Measurements from ENCODE around the gene CCDC195.

DNA sequence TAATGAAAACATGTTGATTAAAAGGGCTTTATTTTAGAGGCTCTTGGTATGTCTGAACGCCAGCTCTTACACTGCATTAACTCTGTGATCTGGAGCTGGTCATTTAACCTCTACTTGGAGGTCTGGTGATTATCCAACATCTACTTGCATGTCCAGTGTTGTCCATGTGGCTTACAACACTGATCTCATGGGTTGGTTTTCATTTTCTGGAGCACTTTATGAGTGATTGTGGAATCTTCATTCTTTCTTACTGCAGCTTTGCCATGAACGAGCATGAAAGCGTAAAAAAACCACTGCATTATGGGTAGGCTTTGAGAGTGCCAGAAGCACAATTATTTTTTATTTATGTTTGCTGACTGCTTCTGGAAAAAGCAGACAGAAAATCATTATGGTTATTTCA, 4.8 kb downstream of the CCDC195 start:
- TF ChIP-seq, protein P1, sequence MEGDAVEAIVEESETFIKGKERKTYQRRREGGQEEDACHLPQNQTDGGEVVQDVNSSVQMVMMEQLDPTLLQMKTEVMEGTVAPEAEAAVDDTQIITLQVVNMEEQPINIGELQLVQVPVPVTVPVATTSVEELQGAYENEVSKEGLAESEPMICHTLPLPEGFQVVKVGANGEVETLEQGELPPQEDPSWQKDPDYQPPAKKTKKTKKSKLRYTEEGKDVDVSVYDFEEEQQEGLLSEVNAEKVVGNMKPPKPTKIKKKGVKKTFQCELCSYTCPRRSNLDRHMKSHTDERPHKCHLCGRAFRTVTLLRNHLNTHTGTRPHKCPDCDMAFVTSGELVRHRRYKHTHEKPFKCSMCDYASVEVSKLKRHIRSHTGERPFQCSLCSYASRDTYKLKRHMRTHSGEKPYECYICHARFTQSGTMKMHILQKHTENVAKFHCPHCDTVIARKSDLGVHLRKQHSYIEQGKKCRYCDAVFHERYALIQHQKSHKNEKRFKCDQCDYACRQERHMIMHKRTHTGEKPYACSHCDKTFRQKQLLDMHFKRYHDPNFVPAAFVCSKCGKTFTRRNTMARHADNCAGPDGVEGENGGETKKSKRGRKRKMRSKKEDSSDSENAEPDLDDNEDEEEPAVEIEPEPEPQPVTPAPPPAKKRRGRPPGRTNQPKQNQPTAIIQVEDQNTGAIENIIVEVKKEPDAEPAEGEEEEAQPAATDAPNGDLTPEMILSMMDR (IDR thresholded peaks at IDR 0.05) = no peak
- no peak for TF ChIP-seq POLR2A (IDR thresholded peaks at IDR 0.05)

Data from adrenal gland (tissue), 5 donors.